ENCODE measurements around the gene ASS1. TPM values are rescaled to one million over a fixed set of nuclear protein-coding genes. Genes with fewer than 3 reads are reported as not detected.

ASS1 gene
- total RNA-seq, 1 experiment from 2014 or later = 5.8 TPM

DNA sequence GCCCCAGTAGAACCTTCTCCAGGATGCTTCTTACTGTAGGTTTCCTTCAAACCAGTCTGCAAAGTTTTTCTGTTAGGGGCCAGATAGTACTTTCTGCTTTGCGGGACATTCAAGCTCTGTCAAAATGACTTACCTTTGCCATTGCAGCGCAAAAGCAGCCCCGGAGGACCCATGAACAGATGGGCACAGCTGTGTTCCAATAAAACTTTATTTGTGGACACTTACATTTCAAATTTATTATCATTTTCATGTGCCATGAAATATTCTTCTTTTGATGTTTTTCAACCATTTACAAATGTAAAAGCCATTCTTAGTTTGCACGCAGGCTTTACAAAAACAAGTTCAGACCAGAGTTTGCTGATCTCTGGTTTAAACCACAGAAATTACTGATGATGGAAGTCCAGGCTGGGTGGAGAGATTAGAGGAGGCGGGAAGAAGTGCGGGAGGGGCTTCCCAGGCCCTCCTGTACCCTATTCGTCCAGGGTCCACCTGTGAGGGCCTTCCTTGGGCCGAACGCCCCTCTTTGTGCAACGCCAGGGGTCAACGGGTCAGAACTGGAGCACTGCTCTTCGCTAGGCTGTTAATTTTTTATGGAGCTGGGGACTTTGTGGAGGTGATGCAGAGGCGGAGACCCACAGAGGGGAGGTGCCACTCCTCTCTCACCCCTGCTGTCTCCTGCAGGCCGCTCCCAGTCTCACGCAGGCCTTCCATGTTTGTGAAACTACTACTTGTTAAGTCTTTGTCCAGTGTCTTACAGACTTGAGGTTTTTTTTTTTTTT is 7.6 kb upstream of the ASS1 start:
- no peak for TF ChIP-seq EZH2 (IDR thresholded peaks at IDR 0.05; ENCODE audit: borderline replicate concordance, low read depth, low read length, poor library complexity, severe bottlenecking)
- TF ChIP-seq, protein P1, sequence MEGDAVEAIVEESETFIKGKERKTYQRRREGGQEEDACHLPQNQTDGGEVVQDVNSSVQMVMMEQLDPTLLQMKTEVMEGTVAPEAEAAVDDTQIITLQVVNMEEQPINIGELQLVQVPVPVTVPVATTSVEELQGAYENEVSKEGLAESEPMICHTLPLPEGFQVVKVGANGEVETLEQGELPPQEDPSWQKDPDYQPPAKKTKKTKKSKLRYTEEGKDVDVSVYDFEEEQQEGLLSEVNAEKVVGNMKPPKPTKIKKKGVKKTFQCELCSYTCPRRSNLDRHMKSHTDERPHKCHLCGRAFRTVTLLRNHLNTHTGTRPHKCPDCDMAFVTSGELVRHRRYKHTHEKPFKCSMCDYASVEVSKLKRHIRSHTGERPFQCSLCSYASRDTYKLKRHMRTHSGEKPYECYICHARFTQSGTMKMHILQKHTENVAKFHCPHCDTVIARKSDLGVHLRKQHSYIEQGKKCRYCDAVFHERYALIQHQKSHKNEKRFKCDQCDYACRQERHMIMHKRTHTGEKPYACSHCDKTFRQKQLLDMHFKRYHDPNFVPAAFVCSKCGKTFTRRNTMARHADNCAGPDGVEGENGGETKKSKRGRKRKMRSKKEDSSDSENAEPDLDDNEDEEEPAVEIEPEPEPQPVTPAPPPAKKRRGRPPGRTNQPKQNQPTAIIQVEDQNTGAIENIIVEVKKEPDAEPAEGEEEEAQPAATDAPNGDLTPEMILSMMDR (conservative IDR thresholded peaks at IDR 0.05; ENCODE audit: low read depth, low read length) = no peak
- intact Hi-C loops (cut with micrococcal nuclease; ENCODE audit: unreplicated experiment) = no loop called here
- no peak for DNase-seq (ENCODE audit: low spot score)
- BruUV-seq (replicated peaks) = no TSS peak
- peaks cover 8% of the 10 kb centered on the region for H3K9me3 ChIP-seq (ENCODE audit: low read depth, low read length, poor library complexity, severe bottlenecking)
- H3K27me3 ChIP-seq (replicated peaks; ENCODE audit: insufficient read depth, low read depth, low read length, poor library complexity) = peaks cover 22% of the 10 kb centered on the region
- no peaks in the 10 kb centered on the region for H3K4me1 ChIP-seq (ENCODE audit: insufficient read depth, low read length, poor library complexity, severe bottlenecking)
- H3K27ac ChIP-seq (ENCODE audit: low read depth, low read length, poor library complexity, severe bottlenecking) = no peak overlapping the region
- ChIA-PET POLR2A (ENCODE audit: low non-redundant PET) (no interaction called here), CTCF (no interaction called here)
- H3K36me3 ChIP-seq (ENCODE audit: insufficient read depth, low read length, poor library complexity, severe bottlenecking) = no peaks in the 10 kb centered on the region
- no peak overlapping the region for H3K4me3 ChIP-seq (ENCODE audit: low read depth, low read length, poor library complexity, severe bottlenecking)

DNA sequence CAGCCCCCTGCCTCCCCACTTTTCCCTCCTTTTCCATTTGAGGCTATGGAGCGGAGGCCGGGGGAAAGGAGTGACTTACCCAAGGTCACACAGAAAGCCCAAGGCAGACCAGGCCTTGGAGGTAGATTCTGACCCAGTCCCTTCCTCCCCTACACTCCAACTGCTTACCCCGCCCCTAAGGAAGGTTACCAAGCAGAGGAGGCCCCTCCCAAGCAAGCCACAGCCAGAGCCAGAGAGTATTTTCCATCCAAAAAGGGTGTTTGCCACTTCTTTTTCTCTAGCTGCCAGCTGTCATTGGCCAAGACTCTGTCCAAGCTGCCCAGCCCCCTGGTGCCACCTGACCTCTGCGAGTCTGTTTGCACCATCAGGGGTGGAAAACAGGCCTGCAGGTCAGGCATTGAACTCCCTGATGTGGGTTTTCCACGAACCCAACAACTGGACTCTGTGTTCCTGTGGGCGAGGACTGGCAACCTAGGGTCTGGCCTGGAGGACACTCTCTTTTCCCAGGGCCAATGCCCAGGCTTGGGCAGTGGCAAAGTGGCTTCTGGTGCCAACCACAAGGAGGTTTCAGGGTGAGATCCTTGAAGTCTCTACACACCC is 6.3 kb upstream of the ASS1 start:
- no peaks in the 10 kb centered on the region for H3K4me1 ChIP-seq (ENCODE audit: insufficient read depth, low read length, poor library complexity, severe bottlenecking)
- H3K4me3 ChIP-seq (ENCODE audit: low read depth, low read length, poor library complexity, severe bottlenecking) = no peak overlapping the region
- CTCF ChIA-PET = no interaction called here
- no peaks in the 10 kb centered on the region for H3K36me3 ChIP-seq (ENCODE audit: insufficient read depth, low read length, poor library complexity, severe bottlenecking)
- POLR2A ChIA-PET (ENCODE audit: low non-redundant PET) = no interaction called here
- peaks cover 8% of the 10 kb centered on the region for H3K9me3 ChIP-seq (ENCODE audit: low read depth, low read length, poor library complexity, severe bottlenecking)
- H3K27me3 ChIP-seq (replicated peaks; ENCODE audit: insufficient read depth, low read depth, low read length, poor library complexity) = peaks cover 11% of the 10 kb centered on the region
- no peak for TF ChIP-seq EZH2 (IDR thresholded peaks at IDR 0.05; ENCODE audit: borderline replicate concordance, low read depth, low read length, poor library complexity, severe bottlenecking)
- TF ChIP-seq, protein P1 (conservative IDR thresholded peaks at IDR 0.05; ENCODE audit: low read depth, low read length) = no peak
- no peak overlapping the region for H3K27ac ChIP-seq (ENCODE audit: low read depth, low read length, poor library complexity, severe bottlenecking)
- DNase-seq (ENCODE audit: low spot score) = no peak
- intact Hi-C loops (cut with micrococcal nuclease; ENCODE audit: unreplicated experiment) = no loop called here
- no TSS peak for BruUV-seq (replicated peaks)

- H3K27ac ChIP-seq (ENCODE audit: low read depth, low read length, poor library complexity, severe bottlenecking) = no peak overlapping the region
- no TSS peak for BruUV-seq (replicated peaks)
- POLR2A ChIA-PET (ENCODE audit: low non-redundant PET) = no interaction called here
- no peaks in the 10 kb centered on the region for H3K36me3 ChIP-seq (ENCODE audit: insufficient read depth, low read length, poor library complexity, severe bottlenecking)
- H3K27me3 ChIP-seq (replicated peaks; ENCODE audit: insufficient read depth, low read depth, low read length, poor library complexity) = no peaks in the 10 kb centered on the region
- H3K4me1 ChIP-seq (ENCODE audit: insufficient read depth, low read length, poor library complexity, severe bottlenecking) = peaks cover 16% of the 10 kb centered on the region
- H3K9me3 ChIP-seq (ENCODE audit: low read depth, low read length, poor library complexity, severe bottlenecking) = peaks cover 8% of the 10 kb centered on the region
- CTCF ChIA-PET = no interaction called here
- no peak overlapping the region for H3K4me3 ChIP-seq (ENCODE audit: low read depth, low read length, poor library complexity, severe bottlenecking)
- no peak for DNase-seq (ENCODE audit: low spot score)
- intact Hi-C loops (cut with micrococcal nuclease; ENCODE audit: unreplicated experiment) = no loop called here
- TF ChIP-seq, protein P1 (conservative IDR thresholded peaks at IDR 0.05; ENCODE audit: low read depth, low read length) = no peak
Measured at GRCh38 chr9:130441031-130441430, 3.7 kb upstream of the ASS1 start.
